ENCODE measurements around the gene OLIG1. TPM values are rescaled to one million over a fixed set of nuclear protein-coding genes. Genes with fewer than 3 reads are reported as not detected.

The OLIG1 gene
- total and polyA plus RNA-seq, 2 donors from 2014 or later, result 1.5 to 18.2 TPM

GRCh38 chr21:33078907-33079582 lies 9.1 kb downstream of the OLIG1 start:
- intact Hi-C loops (cut with DNase I), result no loop called here
- no peaks in the 10 kb centered on the region for H3K36me3 ChIP-seq (ENCODE audit: control insufficient read depth in 2 of 3, insufficient read depth in 3 of 3, low read length in 3 of 3)
- H3K9me3 ChIP-seq (ENCODE audit: control insufficient read depth in 2 of 3, insufficient read depth in 1 of 3, low read length in 3 of 3), result no peaks in the 10 kb centered on the region
- H3K4me1 ChIP-seq (ENCODE audit: control insufficient read depth in 2 of 3, insufficient read depth in 2 of 3, low read depth in 1 of 3, low read length in 3 of 3), result peaks cover 0 to 3% (median 0%) of the 10 kb centered on the region in 3 donors
- H3K27me3 ChIP-seq (ENCODE audit: control insufficient read depth, insufficient read depth, low read length), result peaks cover 20% of the 10 kb centered on the region
- no peak for TF ChIP-seq CTCF (IDR thresholded peaks at IDR 0.05; ENCODE audit: borderline replicate concordance, extremely low read depth, insufficient read depth)
- peak; percentile 48 to 90 (median 60) for DNase-seq
- peak overlapping the region; percentile 71 to 84 for H3K27ac ChIP-seq (ENCODE audit: low read depth in 2 of 2, low read length in 2 of 2)
- no peak overlapping the region for H3K4me3 ChIP-seq (ENCODE audit: low read length in 3 of 3)
- FAIRE-seq, result no peak
- H3K9ac ChIP-seq (ENCODE audit: low read length in 3 of 3), result peak overlapping the region in 1 of 3 donors; percentile 44

DNA sequence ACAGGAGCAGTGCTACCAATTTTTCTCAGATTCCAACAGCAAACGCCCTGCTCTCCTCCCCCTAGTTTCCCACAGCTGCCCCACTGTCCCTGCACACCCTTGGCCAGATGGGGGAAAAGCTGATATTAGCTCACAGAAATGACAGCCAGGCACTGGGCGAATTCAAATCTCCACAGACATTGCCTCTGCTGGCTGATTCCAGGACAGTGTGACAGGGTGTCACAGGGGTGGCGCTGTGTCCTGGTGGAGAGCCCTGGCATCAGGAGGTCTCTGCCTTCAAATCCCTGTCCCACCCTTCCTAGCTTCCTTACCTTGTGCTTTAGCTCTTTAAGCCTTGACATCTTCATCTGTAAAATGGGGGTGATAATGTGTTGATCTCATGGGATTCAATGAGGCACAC lies 10.4 kb downstream of the OLIG1 start:
- no peak for FAIRE-seq
- H3K36me3 ChIP-seq (ENCODE audit: control insufficient read depth in 2 of 3, insufficient read depth in 3 of 3, low read length in 3 of 3), result no peaks in the 10 kb centered on the region
- H3K4me1 ChIP-seq (ENCODE audit: control insufficient read depth in 2 of 3, insufficient read depth in 2 of 3, low read depth in 1 of 3, low read length in 3 of 3), result peaks cover 0 to 3% (median 0%) of the 10 kb centered on the region in 3 donors
- H3K4me3 ChIP-seq (ENCODE audit: low read length in 3 of 3), result no peak overlapping the region
- intact Hi-C loops (cut with DNase I), result no loop called here
- DNase-seq, result no peak
- peaks cover 8% of the 10 kb centered on the region for H3K27me3 ChIP-seq (ENCODE audit: control insufficient read depth, insufficient read depth, low read length)
- TF ChIP-seq CTCF (IDR thresholded peaks at IDR 0.05; ENCODE audit: borderline replicate concordance, extremely low read depth, insufficient read depth), result no peak
- H3K9ac ChIP-seq (ENCODE audit: low read length in 3 of 3), result peak overlapping the region in 1 of 3 donors; percentile 15
- H3K9me3 ChIP-seq (ENCODE audit: control insufficient read depth in 2 of 3, insufficient read depth in 1 of 3, low read length in 3 of 3), result no peaks in the 10 kb centered on the region
- H3K27ac ChIP-seq (ENCODE audit: low read depth in 2 of 2, low read length in 2 of 2), result peak overlapping the region in 1 of 2 donors; percentile 27

- H3K36me3 ChIP-seq (ENCODE audit: control insufficient read depth in 2 of 3, insufficient read depth in 3 of 3, low read length in 3 of 3), result no peaks in the 10 kb centered on the region
- intact Hi-C loops (cut with DNase I), result no loop called here
- DNase-seq, result no peak
- H3K4me1 ChIP-seq (ENCODE audit: control insufficient read depth in 2 of 3, insufficient read depth in 2 of 3, low read depth in 1 of 3, low read length in 3 of 3), result no peaks in the 10 kb centered on the region
- H3K27ac ChIP-seq (ENCODE audit: low read depth in 2 of 2, low read length in 2 of 2), result no peak overlapping the region
- no peak overlapping the region for H3K4me3 ChIP-seq (ENCODE audit: low read length in 3 of 3)
- H3K27me3 ChIP-seq (ENCODE audit: control insufficient read depth, insufficient read depth, low read length), result peaks cover 5% of the 10 kb centered on the region
- FAIRE-seq, result no peak
- TF ChIP-seq CTCF (IDR thresholded peaks at IDR 0.05; ENCODE audit: borderline replicate concordance, extremely low read depth, insufficient read depth), result no peak
- no peak overlapping the region for H3K9ac ChIP-seq (ENCODE audit: low read length in 3 of 3)
- no peaks in the 10 kb centered on the region for H3K9me3 ChIP-seq (ENCODE audit: control insufficient read depth in 2 of 3, insufficient read depth in 1 of 3, low read length in 3 of 3)
Measured at GRCh38 chr21:33080776-33081175, 10.8 kb downstream of the OLIG1 start.
